GM21447 (cell line): Measurements from ENCODE around the gene SYT8.
"Not testable (repeated sequence)": the region's sequence is repeated elsewhere in the genome, so short reads cannot be mapped to it uniquely, and the experiment has no call there.

ENCODE experiments used
- ATAC-seq: cut with Tn5 transposase; IDR thresholded peaks from one replicate; pipeline ENCODE4 v1.9.1; 2021; ENCODE audit not compliant: unreplicated experiment

The SYT8 gene

DNA sequence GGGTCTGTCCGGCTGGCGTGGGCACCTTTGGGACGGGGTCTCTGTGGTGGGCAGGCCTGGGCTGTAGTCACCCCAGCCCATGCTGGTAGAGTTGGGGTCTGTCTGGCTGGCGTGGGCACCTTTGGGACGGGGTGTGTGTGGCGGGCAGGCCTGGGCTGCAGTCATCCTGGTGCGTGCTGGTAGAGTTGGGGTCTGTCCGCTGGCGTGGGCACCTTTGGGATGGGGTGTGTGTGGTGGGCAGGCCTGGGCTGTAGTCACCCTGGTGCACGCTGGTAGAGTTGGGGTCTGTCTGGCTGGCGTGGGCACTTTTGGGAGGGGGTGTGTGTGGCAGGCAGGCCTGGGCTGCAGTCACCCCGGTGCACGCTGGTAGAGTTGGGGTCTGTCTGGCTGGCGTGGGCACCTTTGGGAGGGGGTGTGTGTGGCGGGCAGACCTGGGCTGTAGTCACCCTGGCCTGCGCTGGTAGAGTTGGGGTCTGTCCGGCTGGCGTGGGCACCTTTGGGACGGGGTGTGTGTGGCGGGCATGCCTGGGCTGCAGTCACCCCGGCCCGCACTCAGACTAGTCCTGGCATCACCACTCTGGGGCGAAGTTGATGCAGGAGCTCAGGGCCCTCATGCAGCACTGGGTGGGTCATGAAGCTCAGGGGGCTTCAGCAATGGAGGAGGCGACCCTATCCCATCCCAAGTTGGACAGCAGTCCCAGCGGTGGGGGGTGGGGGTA, 37.6 kb downstream of the SYT8 start:
- ATAC-seq = no peak

- no peak for ATAC-seq
Measured at GRCh38 chr11:1873048-1873812, 38.4 kb downstream of the SYT8 start.

GRCh38 chr11:1873813-1874150, 39.0 kb downstream of the SYT8 start:
- not testable (repeated sequence) for ATAC-seq

DNA sequence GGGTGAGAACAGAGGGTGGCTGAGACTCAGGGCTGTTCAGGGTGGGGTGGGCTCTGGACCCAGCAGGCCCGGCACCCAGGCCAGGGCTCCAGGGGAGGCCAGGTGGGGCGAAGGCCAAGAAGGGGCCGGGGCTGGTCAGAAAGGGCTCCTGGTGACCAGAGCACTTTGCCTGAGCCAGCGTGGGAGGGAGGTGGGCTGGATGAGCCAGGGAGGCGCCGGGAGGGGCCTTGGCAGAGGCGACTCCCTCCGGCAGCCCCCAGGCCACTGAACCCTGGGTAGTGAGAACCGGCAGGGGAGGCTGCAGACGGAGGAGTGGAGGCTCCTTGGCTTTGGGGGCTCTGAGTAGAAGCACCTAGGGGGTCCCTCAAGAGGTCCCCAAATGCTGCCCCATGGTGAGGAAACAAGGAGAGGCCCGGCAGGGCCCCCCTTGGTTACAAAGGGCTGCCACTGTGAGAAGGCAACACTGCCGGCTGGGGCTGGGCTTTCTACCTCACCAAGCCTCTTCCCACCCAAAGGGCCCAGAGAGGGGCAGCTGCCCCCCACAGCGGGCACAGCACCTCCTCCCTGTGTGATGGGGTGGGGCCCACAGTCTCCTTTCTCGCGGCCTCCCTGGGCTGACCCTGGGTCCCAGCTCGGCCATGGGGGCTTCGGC, 39.8 kb downstream of the SYT8 start:
- ATAC-seq = not testable (repeated sequence)

GRCh38 chr11:1875093-1875850, 40.5 kb downstream of the SYT8 start:
- no peak for ATAC-seq

GRCh38 chr11:1875851-1876301, 41.1 kb downstream of the SYT8 start:
- ATAC-seq = not testable (repeated sequence)

DNA sequence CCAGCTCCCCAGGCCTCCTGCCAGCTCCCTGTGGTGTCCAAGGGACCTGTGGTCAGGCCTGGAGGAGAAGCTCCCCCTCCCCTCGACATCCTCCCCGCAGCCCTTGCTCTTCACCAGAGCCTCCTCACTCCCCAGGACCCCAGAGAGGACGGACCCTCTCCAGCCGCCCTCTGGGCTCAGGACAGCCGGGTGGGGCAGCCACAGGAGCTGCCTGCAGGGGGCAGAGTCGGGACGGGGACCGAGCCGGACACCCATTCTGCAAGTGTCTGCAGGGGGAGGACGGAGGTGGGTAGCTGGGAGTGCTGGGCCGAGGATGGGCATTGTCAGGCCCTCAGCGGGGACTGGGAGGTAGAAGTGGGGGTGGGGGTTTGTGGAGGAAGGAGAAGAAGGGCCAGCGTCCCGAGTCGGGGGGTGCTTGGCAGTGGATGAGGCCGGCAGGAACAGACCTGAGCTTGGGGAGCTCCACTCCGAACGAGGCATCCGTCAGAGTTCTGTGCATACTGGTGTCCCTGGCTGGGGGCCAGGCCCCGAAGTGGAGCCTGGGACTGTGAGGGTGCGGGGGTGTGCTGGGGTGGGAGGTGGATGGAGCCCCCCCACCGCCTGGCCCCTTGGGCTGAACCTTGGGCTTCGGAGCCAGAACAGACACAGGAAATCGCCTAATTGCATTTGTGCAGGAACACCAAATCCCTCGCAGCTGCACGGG, 41.7 kb downstream of the SYT8 start:
- no peak for ATAC-seq

DNA sequence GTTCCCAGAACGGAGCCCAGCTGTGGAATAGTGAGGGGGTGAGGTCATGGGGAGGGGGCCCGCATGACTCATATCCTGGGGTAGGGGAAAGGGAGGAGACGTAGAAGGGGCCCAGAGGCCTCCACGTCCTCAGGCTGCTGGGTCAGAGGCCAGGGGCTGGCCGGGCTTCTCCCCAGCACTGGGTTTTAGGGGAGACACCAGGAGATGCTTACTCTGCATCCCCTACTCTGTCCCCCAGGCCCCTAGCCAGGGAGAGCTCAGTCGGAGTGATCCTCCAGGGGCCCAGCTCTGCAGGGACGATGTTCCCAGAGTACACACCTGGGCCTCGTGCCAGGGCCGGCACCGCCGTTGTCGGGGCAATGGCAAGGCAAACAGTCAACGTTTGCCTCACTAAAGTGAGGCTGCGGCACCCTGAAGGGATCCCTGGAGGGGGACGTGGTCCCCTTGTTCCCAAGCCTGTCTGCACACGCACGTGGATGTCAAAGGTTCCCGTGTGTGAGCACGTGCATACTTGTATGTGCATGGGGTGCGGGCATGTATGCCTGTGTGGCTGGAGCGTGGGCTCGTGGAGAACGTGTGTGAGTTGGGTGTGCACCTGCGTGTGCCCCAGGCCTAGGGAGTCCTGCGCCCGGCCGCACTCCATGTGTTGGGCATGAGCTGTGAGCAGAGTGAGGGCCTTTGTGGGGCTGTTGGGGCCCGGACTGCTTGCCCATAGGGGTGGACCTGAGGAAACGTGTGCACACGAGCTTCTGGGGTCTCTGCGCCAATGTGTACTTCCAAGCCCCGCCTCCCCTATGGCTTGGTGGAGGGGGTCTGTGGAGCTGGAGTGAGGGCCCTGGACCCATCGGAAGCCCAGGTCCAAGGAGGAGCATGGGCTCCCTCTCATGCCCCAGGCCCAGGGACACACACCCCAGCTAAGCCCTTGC, 42.7 kb downstream of the SYT8 start:
- no peak for ATAC-seq

- ATAC-seq = no peak
Measured at GRCh38 chr11:1878137-1879031, 43.6 kb downstream of the SYT8 start.

DNA sequence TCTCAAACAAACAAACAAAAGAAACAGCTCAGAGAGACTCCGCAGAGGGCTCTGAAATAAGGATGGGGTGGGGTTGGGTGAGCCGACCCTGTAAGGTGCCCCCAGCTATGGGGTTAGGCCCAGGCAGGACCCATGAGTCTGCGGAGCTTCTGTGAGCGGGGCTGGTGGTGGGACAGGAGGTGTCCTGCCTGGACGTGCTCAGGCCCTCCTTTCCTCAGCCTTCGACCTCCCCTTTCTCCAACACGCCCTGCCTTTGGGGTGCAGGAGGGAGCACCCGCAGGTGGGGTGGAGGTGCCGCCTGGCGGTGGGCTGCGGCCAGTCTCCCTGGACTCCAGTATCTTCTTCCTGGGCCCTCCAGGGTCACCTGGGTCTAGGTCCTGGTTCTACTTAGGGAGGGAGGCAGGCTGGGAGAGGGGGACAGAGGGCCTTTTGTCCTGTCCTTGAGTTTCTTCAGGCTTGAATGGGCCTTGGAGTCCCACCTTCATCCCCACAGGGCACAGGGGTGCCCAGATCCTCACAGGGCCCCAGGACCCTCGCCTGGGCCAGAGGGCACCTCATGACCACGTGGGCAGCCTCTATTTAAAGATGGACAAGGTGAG, 44.7 kb downstream of the SYT8 start:
- ATAC-seq = no peak

DNA sequence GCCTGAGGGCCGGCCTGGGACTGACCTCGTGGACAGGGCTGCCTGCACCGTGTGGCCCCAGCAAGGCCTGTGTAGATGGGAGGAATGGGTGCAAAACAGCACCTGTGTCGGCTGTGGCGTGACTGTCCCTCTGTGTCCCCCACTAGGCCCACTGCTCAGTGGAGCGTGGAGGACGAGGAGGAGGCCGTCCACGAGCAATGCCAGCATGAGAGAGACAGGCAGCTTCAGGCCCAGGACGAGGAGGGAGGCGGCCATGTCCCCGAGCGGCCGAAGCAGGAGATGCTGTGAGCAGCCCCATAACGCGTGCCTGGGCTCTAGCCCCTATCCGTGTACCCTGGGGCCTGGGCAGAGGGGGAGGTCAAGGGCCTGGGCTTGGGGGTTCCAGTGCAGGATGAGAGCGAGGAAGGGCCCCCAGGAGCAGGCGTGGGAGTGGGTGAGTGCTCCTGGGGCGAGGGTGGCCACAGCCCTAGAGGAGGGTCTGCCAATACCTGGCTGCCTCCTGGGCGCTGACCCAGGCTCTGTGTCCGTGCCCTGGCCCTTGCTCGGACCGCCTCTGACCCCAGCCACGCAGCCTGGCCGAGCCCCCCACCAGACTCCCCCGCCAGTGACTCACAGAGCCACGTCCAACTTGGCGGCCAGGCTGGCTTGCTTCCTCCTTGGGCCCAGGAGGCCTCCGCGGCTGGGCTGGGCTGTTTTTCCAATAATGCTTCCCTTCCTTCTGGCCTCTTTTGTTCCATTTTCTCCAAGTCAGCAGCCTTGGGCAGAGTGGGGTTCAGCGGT, 45.3 kb downstream of the SYT8 start:
- no peak for ATAC-seq

GRCh38 chr11:1880746-1881441, 46.1 kb downstream of the SYT8 start:
- ATAC-seq = no peak

DNA sequence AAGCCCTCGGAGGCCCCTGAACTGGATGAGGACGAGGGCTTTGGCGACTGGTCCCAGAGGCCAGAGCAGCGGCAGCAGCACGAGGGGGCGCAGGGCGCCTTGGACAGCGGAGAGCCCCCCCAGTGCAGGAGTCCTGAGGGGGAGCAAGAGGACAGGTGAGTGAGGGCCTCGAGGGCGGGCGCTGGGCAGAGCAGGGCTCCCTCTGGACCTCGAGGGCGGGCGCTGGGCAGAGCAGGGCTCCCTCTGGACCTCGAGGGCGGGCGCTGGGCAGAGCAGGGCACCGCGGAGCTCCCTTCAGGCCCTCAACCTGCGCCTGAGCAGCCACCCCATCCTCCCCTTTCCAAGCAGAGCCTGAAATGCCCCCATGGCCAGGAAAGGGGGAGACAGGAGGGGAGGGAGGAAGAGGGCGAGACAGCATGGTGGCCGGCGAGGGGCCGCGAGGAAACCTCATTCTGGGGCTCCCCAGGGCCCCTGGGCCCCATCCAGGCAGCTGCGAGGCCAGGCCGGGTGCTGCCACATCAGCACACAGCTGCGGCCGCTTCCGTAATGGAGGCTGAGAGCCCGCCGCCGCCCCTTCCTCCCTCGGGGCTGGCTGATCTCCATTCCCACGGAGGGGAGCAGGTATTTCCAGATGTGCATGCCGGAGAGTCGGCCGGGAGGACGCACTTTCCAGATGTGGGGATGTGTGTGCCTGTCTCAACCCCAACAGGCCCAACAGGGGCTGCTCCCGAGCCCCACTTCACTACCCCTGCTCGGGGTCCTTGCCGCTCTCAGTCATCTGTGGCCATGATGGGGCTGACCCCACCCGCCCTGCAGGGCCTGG, 46.9 kb downstream of the SYT8 start:
- ATAC-seq = no peak

GRCh38 chr11:1882265-1883238, 47.8 kb downstream of the SYT8 start:
- ATAC-seq = no peak
